Neural progenitor cell (in vitro differentiated cells): Measurements from ENCODE around the gene EFNA5. TPM values are rescaled to one million over a fixed set of nuclear protein-coding genes. Genes with fewer than 3 reads are reported as not detected.

Experiments used
- DNase-seq: peaks from one replicate; pipeline ENCODE4 v3.0.0-alpha.2; 2016; ENCODE audit warnings: low spot score
- H2AFZ ChIP-seq: fragments of 200-600 bp; sonication (generic); replicated peaks from 2 replicates; pipeline ENCODE4 v1.6.1; 2016; ENCODE audit warnings: antibody characterized with exemption
- H3F3A ChIP-seq: fragments of 200-600 bp; sonication (generic); 2 replicates; pipeline ENCODE4 v1.6.1; 2016; ENCODE audit warnings: antibody characterized with exemption, low read depth
- H3K27ac ChIP-seq: fragments of 200-600 bp; sonication (generic); 2 replicates; pipeline ENCODE4 v1.5.1; 2016; ENCODE audit warnings: mild to moderate bottlenecking
- H3K27me3 ChIP-seq: fragments of 200-600 bp; sonication (generic); 2 replicates; pipeline ENCODE4 v1.6.1; 2016; ENCODE audit warnings: mild to moderate bottlenecking, moderate library complexity
- H3K36me3 ChIP-seq: fragments of 200-600 bp; sonication (generic); 2 replicates; pipeline ENCODE4 v1.5.1; 2016
- H3K4me1 ChIP-seq: fragments of 200-600 bp; sonication (generic); 2 replicates; pipeline ENCODE4 v1.6.1; 2016; ENCODE audit warnings: mixed run types
- H3K4me2 ChIP-seq: fragments of 200-600 bp; sonication (generic); 2 replicates; pipeline ENCODE4 v1.6.1; 2016
- H3K4me3 ChIP-seq: fragments of 200-600 bp; sonication (generic); 2 replicates; pipeline ENCODE4 v1.5.1; 2016
- H3K79me2 ChIP-seq: fragments of 200-600 bp; sonication (generic); 2 replicates; pipeline ENCODE4 v1.6.1; 2016; ENCODE audit warnings: low read depth
- H3K9ac ChIP-seq: fragments of 200-600 bp; sonication (generic); 2 replicates; pipeline ENCODE4 v1.6.1; 2016
- H3K9me3 ChIP-seq: fragments of 200-600 bp; sonication (generic); 2 replicates; pipeline ENCODE4 v1.5.1; 2016; ENCODE audit warnings: low read depth
- H4K20me1 ChIP-seq: fragments of 200-600 bp; sonication (generic); 2 replicates; pipeline ENCODE4 v1.6.1; 2016; ENCODE audit warnings: low read depth
- H3K27ac Mint-ChIP-seq: 3 replicates; pipeline ENCODE4 v1.8.0; 2021; ENCODE audit warnings: mixed read lengths
- H3K27me3 Mint-ChIP-seq: 2 replicates; pipeline ENCODE4 v1.8.0; 2022; ENCODE audit warnings: low read depth, mild to moderate bottlenecking, inconsistent platforms, moderate library complexity, mixed read lengths; ENCODE audit not compliant: insufficient read depth
- H3K36me3 Mint-ChIP-seq: 3 replicates; pipeline ENCODE4 v1.8.0; 2021; ENCODE audit warnings: mixed read lengths
- H3K4me1 Mint-ChIP-seq: 3 replicates; pipeline ENCODE4 v1.8.0; 2021; ENCODE audit warnings: mixed read lengths
- H3K4me3 Mint-ChIP-seq: 3 replicates; pipeline ENCODE4 v1.8.0; 2021; ENCODE audit warnings: mild to moderate bottlenecking, moderate library complexity, mixed read lengths
- H3K9me3 Mint-ChIP-seq: 3 replicates; pipeline ENCODE4 v1.8.0; 2020; ENCODE audit warnings: mixed read lengths
- EZH2 ChIP-seq: fragments of 200-600 bp; sonication (generic); IDR thresholded peaks from 2 replicates; pipeline ENCODE4 v1.6.1; 2017; ENCODE audit warnings: antibody characterized with exemption, mild to moderate bottlenecking, moderate library complexity
- EZH2phosphoT487 ChIP-seq: fragments of 200-600 bp; sonication (generic); IDR thresholded peaks from 2 replicates; pipeline ENCODE4 v1.6.1; 2017; ENCODE audit warnings: antibody characterized with exemption
- total RNA-seq: library from RNA; depleted of rRNA; stranded (reverse); fragments of >200 nt; gene quantifications from 2 replicates; pipeline ENCODE4 v1.2.3, GENCODE V29; 2015; ENCODE audit warnings: low replicate concordance
- TF ChIP-seq, protein P1 (sequence below): fragments of 200-600 bp; sonication (generic); IDR thresholded peaks from 2 replicates; pipeline ENCODE4 v1.5.1; 2017; ENCODE audit warnings: antibody characterized with exemption, mild to moderate bottlenecking

EFNA5 gene
- total RNA-seq, 1 donor from 2014 or later, result 105 TPM

DNA sequence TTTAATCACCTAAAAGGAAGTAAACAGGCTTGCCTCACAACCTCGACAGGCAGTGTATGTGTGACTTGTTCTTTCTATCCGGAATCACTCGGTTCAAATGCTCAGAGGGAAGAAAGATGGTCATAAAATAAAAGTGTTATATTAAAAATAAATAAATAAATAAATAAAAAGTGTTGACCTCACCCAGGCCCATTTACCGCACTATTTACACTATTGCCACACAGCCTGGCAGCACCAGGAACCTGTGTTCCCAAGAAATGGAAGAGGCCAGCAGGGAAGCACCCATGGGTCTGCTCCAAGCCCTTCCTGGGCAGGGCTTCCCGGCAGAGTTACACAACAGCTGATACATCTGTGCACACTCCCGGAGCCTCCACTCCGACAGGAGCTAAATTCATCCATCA, 127.9 kb downstream of the EFNA5 start:
- Mint-ChIP-seq H3K4me3 (no peak overlapping the region), H3K27ac (peak overlapping the region; percentile 72), H3K27me3 (no peaks in the 10 kb centered on the region), H3K9me3 (no peaks in the 10 kb centered on the region), H3K4me1 (peaks cover 77% of the 10 kb centered on the region), H3K36me3 (peaks cover 7% of the 10 kb centered on the region)
- H3K4me1 ChIP-seq, result peaks cover 70% of the 10 kb centered on the region
- H3K36me3 ChIP-seq, result no peaks in the 10 kb centered on the region
- no peak overlapping the region for H3K9ac ChIP-seq
- no peaks in the 10 kb centered on the region for H3K27me3 ChIP-seq
- H3K4me2 ChIP-seq, result no peak overlapping the region
- no peaks in the 10 kb centered on the region for H3K9me3 ChIP-seq
- no peak overlapping the region for H3K4me3 ChIP-seq
- DNase-seq, result no peak
- peaks cover 54% of the 10 kb centered on the region for H3F3A ChIP-seq
- H3K79me2 ChIP-seq, result peaks cover 100% of the 10 kb centered on the region
- H2AFZ ChIP-seq, result no peak overlapping the region
- peak overlapping the region; percentile 14 for H3K27ac ChIP-seq
- TF ChIP-seq EZH2phosphoT487 (no peak), EZH2 (no peak)
- TF ChIP-seq, protein P1, sequence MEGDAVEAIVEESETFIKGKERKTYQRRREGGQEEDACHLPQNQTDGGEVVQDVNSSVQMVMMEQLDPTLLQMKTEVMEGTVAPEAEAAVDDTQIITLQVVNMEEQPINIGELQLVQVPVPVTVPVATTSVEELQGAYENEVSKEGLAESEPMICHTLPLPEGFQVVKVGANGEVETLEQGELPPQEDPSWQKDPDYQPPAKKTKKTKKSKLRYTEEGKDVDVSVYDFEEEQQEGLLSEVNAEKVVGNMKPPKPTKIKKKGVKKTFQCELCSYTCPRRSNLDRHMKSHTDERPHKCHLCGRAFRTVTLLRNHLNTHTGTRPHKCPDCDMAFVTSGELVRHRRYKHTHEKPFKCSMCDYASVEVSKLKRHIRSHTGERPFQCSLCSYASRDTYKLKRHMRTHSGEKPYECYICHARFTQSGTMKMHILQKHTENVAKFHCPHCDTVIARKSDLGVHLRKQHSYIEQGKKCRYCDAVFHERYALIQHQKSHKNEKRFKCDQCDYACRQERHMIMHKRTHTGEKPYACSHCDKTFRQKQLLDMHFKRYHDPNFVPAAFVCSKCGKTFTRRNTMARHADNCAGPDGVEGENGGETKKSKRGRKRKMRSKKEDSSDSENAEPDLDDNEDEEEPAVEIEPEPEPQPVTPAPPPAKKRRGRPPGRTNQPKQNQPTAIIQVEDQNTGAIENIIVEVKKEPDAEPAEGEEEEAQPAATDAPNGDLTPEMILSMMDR, result no peak
- peaks cover 100% of the 10 kb centered on the region for H4K20me1 ChIP-seq

DNA sequence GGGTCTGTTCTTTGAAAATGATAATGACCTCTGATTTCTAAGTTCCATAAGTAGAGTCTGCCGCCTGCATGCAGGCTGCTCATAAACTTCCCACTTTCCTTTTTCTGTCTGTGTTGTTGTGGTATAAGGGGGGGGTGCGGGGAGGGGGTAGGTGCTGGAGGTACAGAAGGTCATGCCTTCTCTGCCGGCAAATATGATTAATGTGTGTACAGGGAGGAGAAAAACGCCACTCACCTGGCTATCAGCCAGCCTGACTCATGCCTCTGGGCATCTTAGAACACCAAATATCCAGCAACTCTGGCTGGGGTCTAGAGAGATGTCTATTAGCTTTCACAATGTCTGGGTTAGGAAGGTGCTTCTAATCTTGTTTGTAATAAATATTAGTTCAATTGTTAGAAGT, 128.3 kb downstream of the EFNA5 start:
- peaks cover 66% of the 10 kb centered on the region for H3K4me1 ChIP-seq
- H3K79me2 ChIP-seq, result peaks cover 100% of the 10 kb centered on the region
- H3K4me2 ChIP-seq, result no peak overlapping the region
- no peaks in the 10 kb centered on the region for H3K9me3 ChIP-seq
- Mint-ChIP-seq H3K27me3 (no peaks in the 10 kb centered on the region), H3K4me1 (peaks cover 81% of the 10 kb centered on the region), H3K27ac (peak overlapping the region; percentile 78), H3K36me3 (peaks cover 7% of the 10 kb centered on the region), H3K4me3 (no peak overlapping the region), H3K9me3 (no peaks in the 10 kb centered on the region)
- no peak for DNase-seq
- H3K27me3 ChIP-seq, result no peaks in the 10 kb centered on the region
- H3F3A ChIP-seq, result peaks cover 53% of the 10 kb centered on the region
- peak overlapping the region; percentile 31 for H3K27ac ChIP-seq
- H3K9ac ChIP-seq, result no peak overlapping the region
- H2AFZ ChIP-seq, result no peak overlapping the region
- TF ChIP-seq, protein P1, result no peak
- TF ChIP-seq EZH2phosphoT487, result no peak
- TF ChIP-seq EZH2, result no peak
- no peaks in the 10 kb centered on the region for H3K36me3 ChIP-seq
- peaks cover 100% of the 10 kb centered on the region for H4K20me1 ChIP-seq
- no peak overlapping the region for H3K4me3 ChIP-seq

DNA sequence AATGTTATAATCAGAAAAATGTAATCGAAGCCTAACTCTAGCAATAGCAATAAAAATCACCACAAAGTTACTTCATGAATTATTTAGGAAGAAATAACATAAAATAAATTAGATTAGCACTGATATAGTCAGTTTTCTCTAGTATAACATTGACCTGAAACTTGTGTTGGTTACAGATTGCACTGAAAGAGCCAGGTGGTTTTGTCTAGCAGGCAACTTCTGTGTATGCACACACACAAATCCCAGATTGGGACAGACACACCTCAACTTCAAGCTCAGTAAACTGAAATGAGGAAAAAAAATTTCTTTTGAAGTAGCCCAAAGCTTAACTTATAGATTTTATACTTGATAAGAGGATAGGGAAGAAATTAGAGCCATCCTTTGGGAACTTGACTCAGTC, 129.3 kb downstream of the EFNA5 start:
- Histone ChIP-seq H4K20me1 (peaks cover 100% of the 10 kb centered on the region), H3K4me1 (peaks cover 60% of the 10 kb centered on the region), H3K4me3 (no peak overlapping the region), H3K4me2 (no peak overlapping the region), H3K79me2 (peaks cover 100% of the 10 kb centered on the region), H3K36me3 (no peaks in the 10 kb centered on the region), H2AFZ (no peak overlapping the region), H3K27me3 (no peaks in the 10 kb centered on the region), H3F3A (peaks cover 45% of the 10 kb centered on the region), H3K9me3 (no peaks in the 10 kb centered on the region), H3K27ac (no peak overlapping the region), H3K9ac (no peak overlapping the region)
- no peaks in the 10 kb centered on the region for H3K9me3 Mint-ChIP-seq
- TF ChIP-seq, protein P1, result no peak
- TF ChIP-seq EZH2phosphoT487, result no peak
- no peak for DNase-seq
- no peak overlapping the region for H3K27ac Mint-ChIP-seq
- H3K4me3 Mint-ChIP-seq, result no peak overlapping the region
- no peaks in the 10 kb centered on the region for H3K27me3 Mint-ChIP-seq
- peaks cover 72% of the 10 kb centered on the region for H3K4me1 Mint-ChIP-seq
- peaks cover 7% of the 10 kb centered on the region for H3K36me3 Mint-ChIP-seq
